Osteocyte (in vitro differentiated cells): Measurements from ENCODE around the gene TMEM54. TPM values are rescaled to one million over a fixed set of nuclear protein-coding genes. Genes with fewer than 3 reads are reported as not detected.
A peak's percentile ranks its signal among the peaks of the same experiment; 100 is the strongest.

ENCODE experiments used
- DNase-seq: peaks from one replicate; pipeline ENCODE4 v3.0.0; 2021; ENCODE audit warnings: mixed read lengths; ENCODE audit not compliant: unreplicated experiment; ENCODE audit errors: extremely low spot score
- H3K27ac Mint-ChIP-seq: one replicate; pipeline ENCODE4 v1.8.0; 2021; ENCODE audit warnings: mild to moderate bottlenecking, mixed read lengths; ENCODE audit not compliant: unreplicated experiment
- H3K27me3 Mint-ChIP-seq: one replicate; pipeline ENCODE4 v1.8.0; 2021; ENCODE audit warnings: mixed read lengths; ENCODE audit not compliant: unreplicated experiment
- H3K36me3 Mint-ChIP-seq: one replicate; pipeline ENCODE4 v1.8.0; 2021; ENCODE audit warnings: mixed read lengths; ENCODE audit not compliant: unreplicated experiment
- H3K4me1 Mint-ChIP-seq: one replicate; pipeline ENCODE4 v1.8.0; 2021; ENCODE audit warnings: mixed read lengths; ENCODE audit not compliant: unreplicated experiment
- H3K4me3 Mint-ChIP-seq: one replicate; pipeline ENCODE4 v1.8.0; 2021; ENCODE audit warnings: mild to moderate bottlenecking, moderate library complexity, mixed read lengths; ENCODE audit not compliant: unreplicated experiment
- H3K9me3 Mint-ChIP-seq: one replicate; pipeline ENCODE4 v1.8.0; 2021; ENCODE audit warnings: mixed read lengths; ENCODE audit not compliant: unreplicated experiment
- total RNA-seq: library from RNA; stranded (reverse); gene quantifications from 2 replicates; pipeline ENCODE4 v1.2.1, GENCODE V29; 2021
- TF ChIP-seq, protein P1 (sequence below): fragments of 200-600 bp; sonication (generic); IDR thresholded peaks from 2 replicates; pipeline ENCODE4 v1.5.0; 2021; ENCODE audit warnings: antibody characterized with exemption, mild to moderate bottlenecking, moderate library complexity

TMEM54 gene
- total RNA-seq, 1 donor from 2014 or later, result 7.3 TPM

DNA sequence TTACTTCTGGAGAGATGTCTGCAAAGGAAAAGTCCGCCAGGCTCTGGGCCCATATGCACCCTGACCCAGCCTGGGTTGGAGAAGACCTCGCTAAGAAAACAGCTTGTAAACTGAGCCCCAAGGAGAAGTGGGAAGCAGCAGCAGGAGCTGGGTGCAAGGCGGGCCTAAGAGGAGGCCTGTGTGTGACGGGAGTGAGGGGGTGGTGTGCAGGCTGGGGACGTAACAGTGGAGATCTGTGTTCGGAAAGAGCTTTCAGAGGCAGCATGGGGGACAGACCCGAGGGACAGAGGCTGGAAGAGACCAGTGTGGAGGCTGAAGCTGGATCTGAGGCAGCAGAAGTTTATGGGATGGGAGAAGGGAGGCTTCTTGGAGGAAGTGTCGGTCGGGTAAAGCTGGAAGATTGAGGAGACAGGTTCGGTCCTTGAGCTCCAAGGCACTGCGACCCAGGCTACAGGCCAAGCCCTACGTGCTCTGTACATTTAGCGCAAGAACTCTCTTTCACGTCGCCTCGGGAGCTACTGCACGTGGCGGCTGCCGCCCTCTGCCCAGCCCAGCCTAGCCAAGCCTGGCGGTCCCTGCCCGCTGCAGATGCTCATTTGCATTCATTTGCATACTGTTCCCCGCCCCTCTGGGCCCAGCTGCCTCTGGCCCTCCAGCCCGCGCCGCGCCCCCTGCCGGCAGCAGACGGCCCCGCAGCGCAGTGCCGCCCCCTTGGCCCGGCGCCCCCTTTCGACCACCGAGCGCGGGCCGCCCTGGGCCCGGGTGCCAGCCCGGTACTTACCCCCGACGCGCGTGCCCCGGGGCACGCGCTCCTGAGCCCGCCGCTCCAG is 8.6 kb downstream of the TMEM54 start:
- H3K4me1 Mint-ChIP-seq, result peaks cover 13% of the 10 kb centered on the region
- H3K9me3 Mint-ChIP-seq, result no peaks in the 10 kb centered on the region
- H3K27me3 Mint-ChIP-seq, result peaks cover 39% of the 10 kb centered on the region
- TF ChIP-seq, protein P1, sequence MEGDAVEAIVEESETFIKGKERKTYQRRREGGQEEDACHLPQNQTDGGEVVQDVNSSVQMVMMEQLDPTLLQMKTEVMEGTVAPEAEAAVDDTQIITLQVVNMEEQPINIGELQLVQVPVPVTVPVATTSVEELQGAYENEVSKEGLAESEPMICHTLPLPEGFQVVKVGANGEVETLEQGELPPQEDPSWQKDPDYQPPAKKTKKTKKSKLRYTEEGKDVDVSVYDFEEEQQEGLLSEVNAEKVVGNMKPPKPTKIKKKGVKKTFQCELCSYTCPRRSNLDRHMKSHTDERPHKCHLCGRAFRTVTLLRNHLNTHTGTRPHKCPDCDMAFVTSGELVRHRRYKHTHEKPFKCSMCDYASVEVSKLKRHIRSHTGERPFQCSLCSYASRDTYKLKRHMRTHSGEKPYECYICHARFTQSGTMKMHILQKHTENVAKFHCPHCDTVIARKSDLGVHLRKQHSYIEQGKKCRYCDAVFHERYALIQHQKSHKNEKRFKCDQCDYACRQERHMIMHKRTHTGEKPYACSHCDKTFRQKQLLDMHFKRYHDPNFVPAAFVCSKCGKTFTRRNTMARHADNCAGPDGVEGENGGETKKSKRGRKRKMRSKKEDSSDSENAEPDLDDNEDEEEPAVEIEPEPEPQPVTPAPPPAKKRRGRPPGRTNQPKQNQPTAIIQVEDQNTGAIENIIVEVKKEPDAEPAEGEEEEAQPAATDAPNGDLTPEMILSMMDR, result peak; percentile 74
- DNase-seq, result no peak
- H3K4me3 Mint-ChIP-seq, result peak overlapping the region; percentile 73
- H3K36me3 Mint-ChIP-seq, result no peaks in the 10 kb centered on the region
- H3K27ac Mint-ChIP-seq, result no peak overlapping the region

DNA sequence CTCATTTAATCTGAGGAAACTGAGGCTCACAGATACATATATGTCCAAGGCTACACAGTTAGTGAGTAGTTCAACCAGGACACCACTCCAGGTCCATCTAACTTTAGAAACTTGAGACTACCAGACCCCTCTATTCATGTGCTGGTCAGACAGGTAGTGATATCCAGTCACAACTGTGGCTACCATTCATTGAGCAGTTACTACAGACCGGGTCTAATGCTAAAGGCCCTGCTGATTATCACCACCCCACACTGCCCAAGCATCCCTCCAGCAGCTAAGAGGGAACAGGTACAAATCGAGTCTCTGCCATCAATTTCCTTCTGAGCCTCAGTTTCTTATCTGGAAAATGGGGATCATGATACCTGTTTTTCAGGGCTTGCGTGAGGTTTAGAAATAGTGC is 9.6 kb downstream of the TMEM54 start:
- Mint-ChIP-seq H3K9me3 (no peaks in the 10 kb centered on the region), H3K27me3 (peaks cover 43% of the 10 kb centered on the region), H3K4me3 (no peak overlapping the region), H3K4me1 (peaks cover 13% of the 10 kb centered on the region), H3K36me3 (no peaks in the 10 kb centered on the region), H3K27ac (no peak overlapping the region)
- TF ChIP-seq, protein P1, result no peak
- no peak for DNase-seq

GRCh38 chr1:32891241-32891570 is 10.0 kb downstream of the TMEM54 start:
- DNase-seq, result no peak
- Mint-ChIP-seq H3K27me3 (peaks cover 43% of the 10 kb centered on the region), H3K27ac (no peak overlapping the region), H3K36me3 (no peaks in the 10 kb centered on the region), H3K4me1 (peaks cover 13% of the 10 kb centered on the region), H3K4me3 (no peak overlapping the region), H3K9me3 (no peaks in the 10 kb centered on the region)
- TF ChIP-seq, protein P1, result no peak

- no peak for DNase-seq
- Mint-ChIP-seq H3K27ac (no peak overlapping the region), H3K36me3 (no peaks in the 10 kb centered on the region), H3K4me1 (peaks cover 15% of the 10 kb centered on the region), H3K9me3 (no peaks in the 10 kb centered on the region), H3K4me3 (no peak overlapping the region), H3K27me3 (peaks cover 43% of the 10 kb centered on the region)
- TF ChIP-seq, protein P1, result no peak
These were observed 10.5 kb downstream of the TMEM54 start for GRCh38 chr1:32890516-32891240.

DNA sequence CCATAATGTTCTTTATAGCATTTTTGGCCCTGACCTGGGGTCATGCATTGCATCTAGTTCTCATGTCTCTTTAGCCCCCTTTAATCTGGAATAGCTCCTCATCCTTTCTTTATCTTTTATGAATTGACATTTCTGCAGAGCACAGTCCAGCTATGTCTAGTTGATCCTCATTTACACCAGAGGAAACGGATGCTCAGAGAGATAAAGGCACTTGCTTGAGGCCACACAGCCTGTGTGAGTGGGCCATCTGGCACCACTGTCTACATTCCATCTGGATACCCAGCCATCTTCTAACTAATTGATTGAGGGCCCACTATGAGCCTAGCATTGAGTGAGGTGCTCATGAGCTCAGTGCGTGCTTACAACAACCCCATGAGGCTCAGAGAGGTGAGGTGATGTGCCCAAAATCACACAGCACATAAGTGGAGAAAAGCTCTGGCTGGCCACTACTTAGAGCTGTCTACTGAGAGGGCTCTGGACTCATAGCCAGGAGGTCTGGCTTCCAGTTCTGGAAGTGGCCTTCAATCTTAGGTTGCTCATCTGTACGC is 11.4 kb downstream of the TMEM54 start:
- Mint-ChIP-seq H3K36me3 (no peaks in the 10 kb centered on the region), H3K4me1 (peaks cover 19% of the 10 kb centered on the region), H3K27ac (no peak overlapping the region), H3K9me3 (no peaks in the 10 kb centered on the region), H3K27me3 (peaks cover 50% of the 10 kb centered on the region), H3K4me3 (no peak overlapping the region)
- no peak for DNase-seq
- TF ChIP-seq, protein P1, result no peak
